Right lobe of liver (tissue), 6 donors: ENCODE measurements around the gene MGA. TPM values are rescaled to one million over a fixed set of nuclear protein-coding genes. Genes with fewer than 3 reads are reported as not detected.

Experiments
- ATAC-seq, 4 donors: fragments of 200-7000 bp; cut with Tn5 transposase; one replicate each; pipeline ENCODE4 v1.9.1; 2020; ENCODE audit warnings: mild to moderate bottlenecking in 4 of 4, moderate library complexity in 4 of 4
- DNase-seq, 3 donors: peaks; one replicate each; pipeline ENCODE4 v3.0.0-alpha.2; 2020
- H3K27ac ChIP-seq, 3 donors: fragments of 200-600 bp; one replicate each; pipeline ENCODE4 v1.8.0; 2022
- H3K27me3 ChIP-seq, 2 donors: fragments of 200-600 bp; one replicate each; pipeline ENCODE4 v1.8.0; 2022
- H3K36me3 ChIP-seq, 4 donors: fragments of 200-600 bp; sonication (generic) in 1 of 4; one replicate each; pipeline versions ENCODE4 v1.5.1 to v1.8.0; 2017 to 2022; ENCODE audit warnings: control low read depth in 1 of 4
- H3K4me1 ChIP-seq, 4 donors: fragments of 200-600 bp; sonication (generic) in 1 of 4; one replicate each; pipeline versions ENCODE4 v1.5.1 to v1.8.0; 2017 to 2022; ENCODE audit warnings: control low read depth in 1 of 4
- H3K4me3 ChIP-seq, 3 donors: fragments of 200-600 bp; one replicate each; pipeline ENCODE4 v1.8.0; 2022
- H3K9me3 ChIP-seq, 4 donors: fragments of 200-600 bp; sonication (generic) in 1 of 4; one replicate each; pipeline versions ENCODE4 v1.5.1 to v1.8.0; 2017 to 2022; ENCODE audit warnings: control low read depth in 1 of 4
- POLR2A ChIP-seq: fragments of 450-650 bp; IDR thresholded peaks from one replicate; pipeline ENCODE4 v1.6.1; 2017; ENCODE audit warnings: antibody characterized with exemption, mild to moderate bottlenecking
- WGBS: methylation state at CpG from one replicate; pipeline ENCODE4 v1.1.6; 2018; ENCODE audit warnings: low coverage, low lambda C conversion rate; ENCODE audit not compliant: insufficient coverage; ENCODE audit errors: missing lambda C conversion rate; 5-methylcytosine and 5-hydroxymethylcytosine counted together
- intact Hi-C, 2 donors: fragments of 100-400 bp; cut with DNase I; formaldehyde crosslinking; loops; one replicate each; pipeline versions ENCODE4 v1.11.2 to v1.14.1; 2022
- total RNA-seq, 6 experiments: library from RNA; depleted of rRNA in 2 of 6; stranded (reverse); fragments of >200 nt in 2 of 6; fragmentation: NEBNext Ultra II Directional in 3 of 6; extraction: Animal tissue kit (Norgen Biotek cat#: 25700) in 3 of 6; gene quantifications; one replicate each; pipeline versions ENCODE4 v1.1.0 to v1.2.4, GENCODE V29; 2016 to 2023
- TF ChIP-seq, protein P1 (sequence below), 4 donors: fragments of 200-600 bp in 3 of 4; fragments of 450-650 bp in 1 of 4; IDR thresholded peaks; one replicate each; pipeline versions ENCODE4 v1.5.1 to v1.8.0; 2016 to 2022; ENCODE audit warnings: antibody characterized with exemption in 4 of 4, mild to moderate bottlenecking in 2 of 4
- donor health status: DM: no; HTN: yes; CAD: no.
- donor health status: DM: no; HTN: no; CAD: no.
- donor health status: DM: no; HTN: no; CAD: no.
- donor health status: DM: no; HTN: yes; CAD: no.
- donor health status: DM: no; HTN: yes; CAD: no.

Gene MGA
- total RNA-seq, 6 experiments from 2014 or later: 10.9 to 17.2 (median 12.1) TPM

DNA sequence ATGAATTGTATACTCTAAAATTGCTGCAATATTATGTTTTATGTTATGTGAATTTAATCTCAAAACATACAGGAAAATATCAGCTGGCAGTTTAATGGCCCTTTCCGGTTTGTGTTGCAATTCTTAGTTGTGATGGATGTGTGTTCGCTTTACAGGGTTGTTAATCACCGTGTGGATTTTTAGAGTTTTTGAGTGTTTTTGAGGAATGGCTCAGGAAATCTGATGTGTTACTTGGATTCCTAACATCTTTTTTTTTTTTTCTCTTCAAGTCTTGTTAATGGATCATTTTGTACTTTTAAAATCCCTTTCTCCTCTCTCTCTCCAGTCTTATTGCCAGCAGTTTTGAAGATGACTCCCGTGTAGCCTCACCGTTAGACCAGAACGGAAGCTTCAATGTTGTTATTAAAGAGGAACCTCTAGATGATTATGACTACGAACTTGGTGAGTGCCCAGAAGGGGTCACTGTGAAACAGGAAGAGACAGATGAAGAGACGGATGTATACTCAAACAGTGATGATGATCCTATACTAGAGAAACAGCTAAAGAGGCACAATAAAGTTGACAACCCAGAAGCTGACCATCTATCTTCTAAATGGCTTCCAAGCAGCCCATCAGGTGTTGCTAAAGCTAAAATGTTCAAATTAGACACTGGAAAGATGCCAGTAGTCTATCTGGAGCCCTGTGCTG, 35.7 kb downstream of the MGA start:
- Histone ChIP-seq H3K27ac (no peak overlapping the region), H3K4me3 (no peak overlapping the region), H3K9me3 (no peaks in the 10 kb centered on the region), H3K36me3 (no peaks in the 10 kb centered on the region), H3K4me1 (no peaks in the 10 kb centered on the region), H3K27me3 (no peaks in the 10 kb centered on the region)
- no peak for TF ChIP-seq POLR2A
- TF ChIP-seq, protein P1, sequence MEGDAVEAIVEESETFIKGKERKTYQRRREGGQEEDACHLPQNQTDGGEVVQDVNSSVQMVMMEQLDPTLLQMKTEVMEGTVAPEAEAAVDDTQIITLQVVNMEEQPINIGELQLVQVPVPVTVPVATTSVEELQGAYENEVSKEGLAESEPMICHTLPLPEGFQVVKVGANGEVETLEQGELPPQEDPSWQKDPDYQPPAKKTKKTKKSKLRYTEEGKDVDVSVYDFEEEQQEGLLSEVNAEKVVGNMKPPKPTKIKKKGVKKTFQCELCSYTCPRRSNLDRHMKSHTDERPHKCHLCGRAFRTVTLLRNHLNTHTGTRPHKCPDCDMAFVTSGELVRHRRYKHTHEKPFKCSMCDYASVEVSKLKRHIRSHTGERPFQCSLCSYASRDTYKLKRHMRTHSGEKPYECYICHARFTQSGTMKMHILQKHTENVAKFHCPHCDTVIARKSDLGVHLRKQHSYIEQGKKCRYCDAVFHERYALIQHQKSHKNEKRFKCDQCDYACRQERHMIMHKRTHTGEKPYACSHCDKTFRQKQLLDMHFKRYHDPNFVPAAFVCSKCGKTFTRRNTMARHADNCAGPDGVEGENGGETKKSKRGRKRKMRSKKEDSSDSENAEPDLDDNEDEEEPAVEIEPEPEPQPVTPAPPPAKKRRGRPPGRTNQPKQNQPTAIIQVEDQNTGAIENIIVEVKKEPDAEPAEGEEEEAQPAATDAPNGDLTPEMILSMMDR (IDR thresholded peaks at IDR 0.05): peak in 3 of 4 donors; percentile 11 to 23 (median 21)
- WGBS: 45% methylated on average over 8 of the region's 8 CpGs
- intact Hi-C loops: no loop called here
- ATAC-seq (peak; percentile 52 to 68 (median 60)), DNase-seq (no peak)

DNA sequence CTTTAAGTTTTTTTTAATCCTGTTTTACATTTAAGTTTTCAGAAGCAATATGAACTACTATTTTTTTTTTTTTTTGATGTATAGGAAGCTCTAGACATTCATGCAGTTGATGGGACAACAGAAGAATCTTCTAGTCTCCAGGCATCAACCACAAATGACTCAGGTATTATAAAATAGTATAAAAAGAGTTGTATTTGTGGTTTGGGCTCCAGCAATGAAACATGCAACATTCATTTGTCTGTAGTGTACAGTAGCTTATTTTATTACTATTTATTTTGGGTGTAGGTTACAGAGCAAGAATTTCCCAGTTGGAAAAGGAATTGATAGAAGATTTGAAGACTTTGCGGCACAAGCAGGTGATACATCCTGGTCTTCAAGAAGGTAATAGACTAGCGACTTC, 38.6 kb downstream of the MGA start:
- no peaks in the 10 kb centered on the region for H3K36me3 ChIP-seq
- no peaks in the 10 kb centered on the region for H3K9me3 ChIP-seq
- no peak for TF ChIP-seq POLR2A
- TF ChIP-seq, protein P1 (IDR thresholded peaks at IDR 0.05): no peak
- 100% methylated on average over 2 of the region's 2 CpGs for WGBS
- no peaks in the 10 kb centered on the region for H3K4me1 ChIP-seq
- no peaks in the 10 kb centered on the region for H3K27me3 ChIP-seq
- no peak overlapping the region for H3K27ac ChIP-seq
- ATAC-seq (no peak), DNase-seq (no peak)
- H3K4me3 ChIP-seq: no peak overlapping the region
- intact Hi-C loops: no loop called here

DNA sequence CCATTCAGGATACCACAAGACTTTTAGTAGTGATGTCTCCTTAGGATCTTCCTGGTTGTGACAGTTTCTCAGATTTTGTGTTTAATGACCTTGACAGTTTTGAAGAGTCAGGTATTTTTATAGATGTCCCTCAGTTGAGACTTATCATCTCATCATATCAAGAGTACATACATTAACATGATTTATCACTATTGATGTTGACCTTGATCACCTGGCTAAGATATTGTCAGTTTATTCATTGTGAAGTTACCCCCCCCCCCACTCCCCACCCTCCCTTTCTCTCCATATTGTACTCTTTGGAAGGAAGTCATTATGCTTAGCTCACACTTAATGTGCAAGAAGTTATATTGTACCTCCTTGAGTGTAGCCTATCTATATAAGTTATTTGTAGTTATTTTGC, 42.9 kb downstream of the MGA start:
- DNase-seq (no peak), ATAC-seq (no peak)
- intact Hi-C loops: no loop called here
- H3K9me3 ChIP-seq: no peaks in the 10 kb centered on the region
- no peaks in the 10 kb centered on the region for H3K27me3 ChIP-seq
- H3K4me1 ChIP-seq: no peaks in the 10 kb centered on the region
- no peak overlapping the region for H3K4me3 ChIP-seq
- H3K36me3 ChIP-seq: peaks cover 0 to 7% (median 0%) of the 10 kb centered on the region in 4 donors
- H3K27ac ChIP-seq: no peak overlapping the region
- TF ChIP-seq POLR2A: no peak
- TF ChIP-seq, protein P1 (IDR thresholded peaks at IDR 0.05): no peak

DNA sequence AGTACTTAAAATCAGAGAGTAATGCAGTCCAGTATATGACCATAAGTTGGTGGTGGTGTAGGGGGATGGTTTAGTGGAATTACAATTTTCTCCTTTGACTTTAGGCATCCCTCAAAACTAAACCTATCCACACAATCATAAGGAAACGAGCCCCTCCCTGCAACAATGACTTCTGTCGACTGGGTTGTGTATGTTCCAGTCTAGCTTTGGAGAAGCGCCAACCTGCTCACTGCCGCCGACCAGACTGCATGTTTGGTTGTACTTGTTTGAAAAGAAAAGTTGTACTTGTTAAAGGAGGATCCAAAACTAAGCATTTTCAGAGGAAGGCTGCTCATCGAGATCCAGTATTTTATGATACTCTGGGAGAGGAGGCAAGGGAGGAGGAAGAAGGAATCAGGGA, 52.8 kb downstream of the MGA start:
- peaks cover 3 to 48% (median 6%) of the 10 kb centered on the region in 4 donors for H3K36me3 ChIP-seq
- 63% methylated on average over 6 of the region's 6 CpGs for WGBS
- ATAC-seq (no peak), DNase-seq (no peak)
- H3K4me1 ChIP-seq: no peaks in the 10 kb centered on the region
- H3K9me3 ChIP-seq: no peaks in the 10 kb centered on the region
- H3K4me3 ChIP-seq: no peak overlapping the region
- H3K27ac ChIP-seq: no peak overlapping the region
- TF ChIP-seq POLR2A: no peak
- TF ChIP-seq, protein P1 (IDR thresholded peaks at IDR 0.05): no peak
- H3K27me3 ChIP-seq: no peaks in the 10 kb centered on the region
- intact Hi-C loops: no loop called here
